H1 (cell line): Measurements from ENCODE around the gene CCDC102A. TPM values are rescaled to one million over a fixed set of nuclear protein-coding genes. Genes with fewer than 3 reads are reported as not detected.

Experiments
- JUND ChIP-seq: IDR thresholded peaks from 2 replicates; pipeline ENCODE4 v1.6.1; 2011; ENCODE audit warnings: mild to moderate bottlenecking, improper control_type of control experiment, low read length
- RAD21 ChIP-seq, 2 experiments: IDR thresholded peaks in 1 of 2; conservative IDR thresholded peaks in 1 of 2; 2 replicates each; pipeline ENCODE4 v1.6.1; 2011; ENCODE audit warnings: low read depth in 2 of 2, low read length in 2 of 2, improper control_type of control experiment in 1 of 2, inconsistent platforms in 1 of 2, mild to moderate bottlenecking in 1 of 2, moderate library complexity in 1 of 2
- SP1 ChIP-seq: IDR thresholded peaks from 2 replicates; pipeline ENCODE4 v1.6.1; 2011; ENCODE audit warnings: low read depth, low read length
- polyA plus RNA-seq, 7 experiments: library from polyadenylated mRNA; depleted of rRNA in 3 of 7; stranded (reverse) in 5 of 7; unstranded in 2 of 7; fragments of >200 nt in 5 of 7; fragments of 200-250 nt in 2 of 7; gene quantifications; 1 replicate in 5 of 7; 2 replicates in 1 of 7; 4 replicates in 1 of 7; pipeline versions ENCODE4 v1.2.1 to v1.2.3, GENCODE V29; 2011 to 2013; ENCODE audit warnings: missing spikeins in 2 of 7, mixed read lengths in 2 of 7
- total RNA-seq: library from RNA; stranded (reverse); fragmentation: NEBNext Ultra II Directional; extraction: Animal tissue kit (Norgen Biotek cat#: 25700); gene quantifications from 2 replicates; pipeline ENCODE4 v1.2.1, GENCODE V29; 2021
- TF ChIP-seq, protein P1 (sequence below): IDR thresholded peaks from 2 replicates; pipeline ENCODE4 v1.6.1; 2011; ENCODE audit warnings: low read depth, mild to moderate bottlenecking, low read length; ENCODE audit not compliant: insufficient read depth

CCDC102A gene
- total and polyA plus RNA-seq, 2 of the 8 experiments (the other 6 are each of a cell fraction or from before 2014, with no cell fraction given), result 4.0 to 7.5 TPM

- no peak for TF ChIP-seq SP1
- no peak for TF ChIP-seq JUND
- TF ChIP-seq, protein P1, sequence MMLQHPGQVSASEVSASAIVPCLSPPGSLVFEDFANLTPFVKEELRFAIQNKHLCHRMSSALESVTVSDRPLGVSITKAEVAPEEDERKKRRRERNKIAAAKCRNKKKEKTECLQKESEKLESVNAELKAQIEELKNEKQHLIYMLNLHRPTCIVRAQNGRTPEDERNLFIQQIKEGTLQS, result no peak
- no peak for TF ChIP-seq RAD21 (IDR thresholded peaks at IDR 0.05 in 1 of 2, conservative IDR thresholded peaks at IDR 0.05 in 1 of 2; ENCODE audit: low read depth in 2 of 2, low read length in 2 of 2)
Measured at GRCh38 chr16:57559072-57559790, 22.9 kb upstream of the CCDC102A start (continued).
